Tongue (tissue), 2 donors: ENCODE measurements around the gene TERT. TPM values are rescaled to one million over a fixed set of nuclear protein-coding genes. Genes with fewer than 3 reads are reported as not detected.
"Not testable (repeated sequence)": the region's sequence is repeated elsewhere in the genome, so short reads cannot be mapped to it uniquely, and the experiment has no call there.

Experiments
- DNase-seq: peaks from one replicate; pipeline ENCODE4 v3.0.0-alpha.2; 2015
- total RNA-seq: library from RNA; depleted of rRNA; stranded (reverse); fragments of >200 nt; gene quantifications from one replicate; pipeline ENCODE4 v1.2.3, GENCODE V29; 2014

The TERT gene
- 0.21 TPM for total RNA-seq

- peak; percentile 46 for DNase-seq
Measured at GRCh38 chr5:1294835-1295649, at the start of gene TERT. Gene TERT, minus strand, starts transcription at chr5:1295068. Its CDS starts 79 bp downstream, at chr5:1294989.

GRCh38 chr5:1343931-1344901 is 49.3 kb upstream of the TERT start:
- no peak for DNase-seq

- DNase-seq, result no peak
Measured at GRCh38 chr5:1343315-1343751, 48.5 kb upstream of the TERT start.

GRCh38 chr5:1342711-1343110 is 47.8 kb upstream of the TERT start:
- not testable (repeated sequence) for DNase-seq

GRCh38 chr5:1342268-1342667 is 47.4 kb upstream of the TERT start:
- DNase-seq, result no peak

- DNase-seq, result no peak
Measured at GRCh38 chr5:1341863-1342262, 47.0 kb upstream of the TERT start.

- DNase-seq, result not testable (repeated sequence)
Measured at GRCh38 chr5:1339818-1340210, 44.9 kb upstream of the TERT start.

GRCh38 chr5:1339139-1339817 is 44.4 kb upstream of the TERT start:
- not testable (repeated sequence) for DNase-seq

- no peak for DNase-seq
Measured at GRCh38 chr5:1338506-1339070, 43.7 kb upstream of the TERT start.

GRCh38 chr5:1338196-1338490 is 43.3 kb upstream of the TERT start:
- DNase-seq, result no peak

- DNase-seq, result no peak
Measured at GRCh38 chr5:1337489-1338195, 42.8 kb upstream of the TERT start.

- DNase-seq, result no peak
Measured at GRCh38 chr5:1336749-1337488, 42.1 kb upstream of the TERT start.

GRCh38 chr5:1336106-1336561 is 41.3 kb upstream of the TERT start:
- no peak for DNase-seq

GRCh38 chr5:1335540-1336095 is 40.8 kb upstream of the TERT start:
- DNase-seq, result no peak

GRCh38 chr5:1334831-1335539 is 40.1 kb upstream of the TERT start:
- DNase-seq, result no peak

GRCh38 chr5:1333986-1334385 is 39.1 kb upstream of the TERT start:
- no peak for DNase-seq

- DNase-seq, result not testable (repeated sequence)
Measured at GRCh38 chr5:1333286-1333685, 38.4 kb upstream of the TERT start.

- no peak for DNase-seq
Measured at GRCh38 chr5:1332461-1333001, 37.7 kb upstream of the TERT start.

GRCh38 chr5:1331861-1332405 is 37.1 kb upstream of the TERT start:
- no peak for DNase-seq
